RKO (cell line): ENCODE measurements around the gene LRCH2.
"Not testable (repeated sequence)": the region's sequence is repeated elsewhere in the genome, so short reads cannot be mapped to it uniquely, and the experiment has no call there.

Experiments
- DNase-seq: peaks from one replicate; pipeline ENCODE4 v3.0.0-alpha.2; 2016; ENCODE audit warnings: low spot score

The LRCH2 gene

GRCh38 chrX:115209547-115209946 lies 24.3 kb downstream of the LRCH2 start:
- not testable (repeated sequence) for DNase-seq

- no peak for DNase-seq
Observed at GRCh38 chrX:115204040-115204439, 29.9 kb downstream of the LRCH2 start.

GRCh38 chrX:115192244-115192700 lies 41.6 kb downstream of the LRCH2 start:
- DNase-seq = no peak

GRCh38 chrX:115191490-115192243 lies 42.2 kb downstream of the LRCH2 start:
- no peak for DNase-seq

- no peak for DNase-seq
Observed at GRCh38 chrX:115190636-115191489, 43.0 kb downstream of the LRCH2 start.

GRCh38 chrX:115189646-115190635 lies 44.0 kb downstream of the LRCH2 start:
- no peak for DNase-seq

GRCh38 chrX:115189110-115189509 lies 44.8 kb downstream of the LRCH2 start, which contains the start of gene RBMXL3:
TSS of gene RBMXL3 (plus strand) at chrX:115189410. CDS start at chrX:115189442, 32 bp downstream.
- DNase-seq = no peak

GRCh38 chrX:115183980-115184379 lies 49.9 kb downstream of the LRCH2 start:
- no peak for DNase-seq

GRCh38 chrX:115178473-115178872 lies 55.4 kb downstream of the LRCH2 start:
- no peak for DNase-seq

- peak; percentile 2 for DNase-seq
Observed at GRCh38 chrX:115177932-115178331, 56.0 kb downstream of the LRCH2 start.

GRCh38 chrX:115174548-115174947 lies 59.3 kb downstream of the LRCH2 start:
- no peak for DNase-seq

- no peak for DNase-seq
Observed at GRCh38 chrX:115173181-115173580, 60.7 kb downstream of the LRCH2 start.

GRCh38 chrX:115147220-115147619 lies 86.7 kb downstream of the LRCH2 start:
- DNase-seq = peak; percentile 61

- DNase-seq = no peak
Observed at GRCh38 chrX:115142057-115142456, 91.8 kb downstream of the LRCH2 start.

GRCh38 chrX:115138040-115138439 lies 95.9 kb downstream of the LRCH2 start:
- DNase-seq = no peak

- no peak for DNase-seq
Observed at GRCh38 chrX:115134382-115134781, 99.5 kb downstream of the LRCH2 start.

GRCh38 chrX:115112411-115112810 lies 121.5 kb downstream of the LRCH2 start:
- DNase-seq = no peak

GRCh38 chrX:115098897-115099296 lies 135.0 kb downstream of the LRCH2 start:
- no peak for DNase-seq

GRCh38 chrX:115093191-115093590 lies 140.7 kb downstream of the LRCH2 start:
- no peak for DNase-seq

- DNase-seq = no peak
Observed at GRCh38 chrX:115089419-115089818, 144.5 kb downstream of the LRCH2 start.

GRCh38 chrX:115068896-115069295 lies 165.0 kb downstream of the LRCH2 start:
- no peak for DNase-seq

- DNase-seq = no peak
Observed at GRCh38 chrX:115067812-115068211, 166.1 kb downstream of the LRCH2 start.
